ENCODE measurements around the gene JADE1. TPM values are rescaled to one million over a fixed set of nuclear protein-coding genes. Genes with fewer than 3 reads are reported as not detected.

The JADE1 gene
- total and polyA plus RNA-seq, 4 donors, result 5.0 to 17.6 (median 10.5) TPM

DNA sequence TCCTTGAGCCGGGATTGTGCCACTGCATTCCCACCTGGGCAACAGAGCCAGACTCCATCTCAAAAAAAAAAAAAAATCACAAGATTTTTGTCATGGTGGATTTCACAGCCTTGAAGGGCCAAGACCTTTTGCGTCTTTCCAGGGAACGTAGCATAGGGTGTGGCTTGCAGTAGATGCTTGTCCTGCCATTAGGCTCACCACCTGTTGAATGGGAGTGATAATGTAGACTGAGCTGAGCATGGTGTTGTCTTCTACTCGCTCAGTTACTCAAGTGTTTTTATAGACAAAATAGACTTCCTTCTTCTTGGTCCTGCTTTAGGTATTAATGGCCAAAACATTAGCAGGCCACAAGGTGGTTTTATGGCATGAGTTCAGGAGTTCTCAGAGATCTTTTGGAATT is 40.8 kb downstream of the JADE1 start:
- no peak overlapping the region for H3K27ac ChIP-seq (ENCODE audit: low read depth in 1 of 2, low read length in 2 of 2)
- no peak overlapping the region for H3K9ac ChIP-seq (ENCODE audit: low read depth in 1 of 2, low read length in 2 of 2)
- no peaks in the 10 kb centered on the region for H3K9me3 ChIP-seq (ENCODE audit: control insufficient read depth in 4 of 4, low read length in 3 of 4)
- no peak overlapping the region for H3K4me3 ChIP-seq (ENCODE audit: low read depth in 1 of 3, low read length in 3 of 3)
- H3K27me3 ChIP-seq (ENCODE audit: control insufficient read depth in 4 of 4, insufficient read depth in 4 of 4, low read length in 3 of 4), result no peaks in the 10 kb centered on the region
- DNase-seq (ENCODE audit: low spot score), result no peak
- TF ChIP-seq JUND (IDR thresholded peaks at IDR 0.05), result no peak
- TF ChIP-seq, protein P1, sequence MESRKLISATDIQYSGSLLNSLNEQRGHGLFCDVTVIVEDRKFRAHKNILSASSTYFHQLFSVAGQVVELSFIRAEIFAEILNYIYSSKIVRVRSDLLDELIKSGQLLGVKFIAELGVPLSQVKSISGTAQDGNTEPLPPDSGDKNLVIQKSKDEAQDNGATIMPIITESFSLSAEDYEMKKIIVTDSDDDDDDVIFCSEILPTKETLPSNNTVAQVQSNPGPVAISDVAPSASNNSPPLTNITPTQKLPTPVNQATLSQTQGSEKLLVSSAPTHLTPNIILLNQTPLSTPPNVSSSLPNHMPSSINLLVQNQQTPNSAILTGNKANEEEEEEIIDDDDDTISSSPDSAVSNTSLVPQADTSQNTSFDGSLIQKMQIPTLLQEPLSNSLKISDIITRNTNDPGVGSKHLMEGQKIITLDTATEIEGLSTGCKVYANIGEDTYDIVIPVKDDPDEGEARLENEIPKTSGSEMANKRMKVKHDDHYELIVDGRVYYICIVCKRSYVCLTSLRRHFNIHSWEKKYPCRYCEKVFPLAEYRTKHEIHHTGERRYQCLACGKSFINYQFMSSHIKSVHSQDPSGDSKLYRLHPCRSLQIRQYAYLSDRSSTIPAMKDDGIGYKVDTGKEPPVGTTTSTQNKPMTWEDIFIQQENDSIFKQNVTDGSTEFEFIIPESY (IDR thresholded peaks at IDR 0.05), result no peak
- WGBS, result 98% methylated on average over 4 of the region's 4 CpGs
- H3K4me1 ChIP-seq (ENCODE audit: control insufficient read depth in 4 of 4, insufficient read depth in 4 of 4, low read length in 3 of 4), result peaks cover 0 to 5% (median under 1%) of the 10 kb centered on the region in 4 donors
- H3K36me3 ChIP-seq (ENCODE audit: control insufficient read depth in 4 of 4, insufficient read depth in 3 of 4, low read depth in 1 of 4, low read length in 3 of 4), result peaks cover 8 to 82% (median 43%) of the 10 kb centered on the region in 4 donors

DNA sequence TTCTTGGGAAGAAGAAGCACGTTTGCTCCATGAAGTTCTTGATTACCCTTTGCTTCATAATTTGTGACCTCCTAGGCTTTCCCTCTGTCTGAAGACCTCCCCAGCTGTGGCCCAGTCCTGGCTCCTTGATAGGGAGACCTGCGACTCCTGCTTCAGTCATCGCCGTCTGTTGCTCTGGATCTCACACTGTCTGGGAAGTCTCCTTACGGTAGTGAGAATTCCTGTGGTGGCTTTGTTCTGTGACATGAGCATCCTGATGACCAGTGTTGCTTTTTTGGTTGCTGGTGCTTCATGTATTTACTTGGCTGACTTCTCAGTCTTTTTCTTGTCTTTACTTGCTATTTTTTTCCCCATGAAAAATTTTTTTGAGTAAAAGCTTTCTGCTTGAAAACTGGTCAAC is 44.2 kb downstream of the JADE1 start:
- Histone ChIP-seq H3K36me3 (ENCODE audit: control insufficient read depth in 4 of 4, insufficient read depth in 3 of 4, low read depth in 1 of 4, low read length in 3 of 4) (peaks cover 11 to 90% (median 60%) of the 10 kb centered on the region in 4 donors), H3K9me3 (ENCODE audit: control insufficient read depth in 4 of 4, low read length in 3 of 4) (no peaks in the 10 kb centered on the region), H3K27ac (ENCODE audit: low read depth in 1 of 2, low read length in 2 of 2) (no peak overlapping the region), H3K4me1 (ENCODE audit: control insufficient read depth in 4 of 4, insufficient read depth in 4 of 4, low read length in 3 of 4) (no peaks in the 10 kb centered on the region), H3K9ac (ENCODE audit: low read depth in 1 of 2, low read length in 2 of 2) (no peak overlapping the region), H3K27me3 (ENCODE audit: control insufficient read depth in 4 of 4, insufficient read depth in 4 of 4, low read length in 3 of 4) (no peaks in the 10 kb centered on the region), H3K4me3 (ENCODE audit: low read depth in 1 of 3, low read length in 3 of 3) (no peak overlapping the region)
- TF ChIP-seq GABPA (IDR thresholded peaks at IDR 0.05 in 1 of 2, conservative IDR thresholded peaks at IDR 0.05 in 1 of 2) (no peak), JUND (IDR thresholded peaks at IDR 0.05) (no peak), FOXA1 (IDR thresholded peaks at IDR 0.05) (no peak), TAF1 (conservative IDR thresholded peaks at IDR 0.05) (no peak), SP1 (IDR thresholded peaks at IDR 0.05) (no peak), HNF4A (conservative IDR thresholded peaks at IDR 0.05) (no peak), HNF4G (IDR thresholded peaks at IDR 0.05) (no peak), RXRA (IDR thresholded peaks at IDR 0.05) (no peak), NR2F2 (IDR thresholded peaks at IDR 0.05) (no peak), FOXA2 (IDR thresholded peaks at IDR 0.05) (no peak), RAD21 (IDR thresholded peaks at IDR 0.05) (no peak)
- TF ChIP-seq, protein P1 (IDR thresholded peaks at IDR 0.05), result no peak
- TF ChIP-seq, protein P2, sequence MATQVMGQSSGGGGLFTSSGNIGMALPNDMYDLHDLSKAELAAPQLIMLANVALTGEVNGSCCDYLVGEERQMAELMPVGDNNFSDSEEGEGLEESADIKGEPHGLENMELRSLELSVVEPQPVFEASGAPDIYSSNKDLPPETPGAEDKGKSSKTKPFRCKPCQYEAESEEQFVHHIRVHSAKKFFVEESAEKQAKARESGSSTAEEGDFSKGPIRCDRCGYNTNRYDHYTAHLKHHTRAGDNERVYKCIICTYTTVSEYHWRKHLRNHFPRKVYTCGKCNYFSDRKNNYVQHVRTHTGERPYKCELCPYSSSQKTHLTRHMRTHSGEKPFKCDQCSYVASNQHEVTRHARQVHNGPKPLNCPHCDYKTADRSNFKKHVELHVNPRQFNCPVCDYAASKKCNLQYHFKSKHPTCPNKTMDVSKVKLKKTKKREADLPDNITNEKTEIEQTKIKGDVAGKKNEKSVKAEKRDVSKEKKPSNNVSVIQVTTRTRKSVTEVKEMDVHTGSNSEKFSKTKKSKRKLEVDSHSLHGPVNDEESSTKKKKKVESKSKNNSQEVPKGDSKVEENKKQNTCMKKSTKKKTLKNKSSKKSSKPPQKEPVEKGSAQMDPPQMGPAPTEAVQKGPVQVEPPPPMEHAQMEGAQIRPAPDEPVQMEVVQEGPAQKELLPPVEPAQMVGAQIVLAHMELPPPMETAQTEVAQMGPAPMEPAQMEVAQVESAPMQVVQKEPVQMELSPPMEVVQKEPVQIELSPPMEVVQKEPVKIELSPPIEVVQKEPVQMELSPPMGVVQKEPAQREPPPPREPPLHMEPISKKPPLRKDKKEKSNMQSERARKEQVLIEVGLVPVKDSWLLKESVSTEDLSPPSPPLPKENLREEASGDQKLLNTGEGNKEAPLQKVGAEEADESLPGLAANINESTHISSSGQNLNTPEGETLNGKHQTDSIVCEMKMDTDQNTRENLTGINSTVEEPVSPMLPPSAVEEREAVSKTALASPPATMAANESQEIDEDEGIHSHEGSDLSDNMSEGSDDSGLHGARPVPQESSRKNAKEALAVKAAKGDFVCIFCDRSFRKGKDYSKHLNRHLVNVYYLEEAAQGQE (IDR thresholded peaks at IDR 0.05), result no peak
- TF ChIP-seq, protein P3, sequence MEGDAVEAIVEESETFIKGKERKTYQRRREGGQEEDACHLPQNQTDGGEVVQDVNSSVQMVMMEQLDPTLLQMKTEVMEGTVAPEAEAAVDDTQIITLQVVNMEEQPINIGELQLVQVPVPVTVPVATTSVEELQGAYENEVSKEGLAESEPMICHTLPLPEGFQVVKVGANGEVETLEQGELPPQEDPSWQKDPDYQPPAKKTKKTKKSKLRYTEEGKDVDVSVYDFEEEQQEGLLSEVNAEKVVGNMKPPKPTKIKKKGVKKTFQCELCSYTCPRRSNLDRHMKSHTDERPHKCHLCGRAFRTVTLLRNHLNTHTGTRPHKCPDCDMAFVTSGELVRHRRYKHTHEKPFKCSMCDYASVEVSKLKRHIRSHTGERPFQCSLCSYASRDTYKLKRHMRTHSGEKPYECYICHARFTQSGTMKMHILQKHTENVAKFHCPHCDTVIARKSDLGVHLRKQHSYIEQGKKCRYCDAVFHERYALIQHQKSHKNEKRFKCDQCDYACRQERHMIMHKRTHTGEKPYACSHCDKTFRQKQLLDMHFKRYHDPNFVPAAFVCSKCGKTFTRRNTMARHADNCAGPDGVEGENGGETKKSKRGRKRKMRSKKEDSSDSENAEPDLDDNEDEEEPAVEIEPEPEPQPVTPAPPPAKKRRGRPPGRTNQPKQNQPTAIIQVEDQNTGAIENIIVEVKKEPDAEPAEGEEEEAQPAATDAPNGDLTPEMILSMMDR (IDR thresholded peaks at IDR 0.05; ENCODE audit: low read depth, low read length, missing input control), result no peak
- no peak for DNase-seq (ENCODE audit: low spot score)
- WGBS, result 93% methylated on average over 5 of the region's 5 CpGs
